K562 (cell line): ENCODE measurements around the gene CENPN. TPM values are rescaled to one million over a fixed set of nuclear protein-coding genes. Genes with fewer than 3 reads are reported as not detected.

ENCODE experiments used
- ATAC-seq: fragments of 200-7000 bp; cut with Tn5 transposase; 3 replicates; pipeline ENCODE4 v1.9.1; 2020; ENCODE audit warnings: moderate library complexity
- Bru-seq: library from RNA; stranded (reverse); fragments of 400-500 nt; gene quantifications from one replicate; lab custom pipeline; 2021; lab: Mats Ljungman, UMichigan
- BruChase-seq, 2 experiments: library from RNA; stranded (reverse); fragments of 400-500 nt; gene quantifications; one replicate each; lab custom pipeline; 2021; lab: Mats Ljungman, UMichigan
- BruUV-seq: library from RNA; stranded (reverse); fragments of 400-500 nt; replicated peaks from 2 replicates; lab custom pipeline; 2021; lab: Mats Ljungman, UMichigan
- CTCF ChIA-PET: fragments of 300-600 bp; formaldehyde crosslinking; extraction: SDS; loops from one replicate; lab custom pipeline; 2021; ENCODE audit warnings: low intra/inter-chr PET ratio; lab: Yijun Ruan, JAX
- POLR2A ChIA-PET: fragments of 300-600, 350-650 bp; sonication (Branson Sonifier 250); formaldehyde crosslinking; extraction: SDS; loops from one replicate; lab custom pipeline; 2021; ENCODE audit warnings: antibody characterized with exemption, inconsistent platforms; lab: Yijun Ruan, JAX
- DNase-seq, 4 experiments: peaks; one replicate each; pipeline versions ENCODE4 v3.0.0 to v3.0.0-alpha.2; 2011 to 2018; ENCODE audit warnings: low spot score in 3 of 4, mixed read lengths in 3 of 4; ENCODE audit errors: extremely low read depth in 1 of 4
- FAIRE-seq: peaks from 2 replicates; lab custom pipeline; 2011; peaks lifted over from hg19 to GRCh38; lab: Jason Lieb, UNC
- H2AFZ ChIP-seq: 2 replicates; pipeline ENCODE4 v1.6.0; 2011; ENCODE audit warnings: low read depth, low read length, control low read depth, inconsistent platforms
- H3K27ac ChIP-seq: fragments of 200-600 bp; 3 replicates; pipeline ENCODE4 v1.8.0; 2011; ENCODE audit warnings: low read depth, mild to moderate bottlenecking, control low read depth, inconsistent platforms, low read length, moderate library complexity, mixed read lengths; ENCODE audit errors: extremely low read depth
- H3K27me3 ChIP-seq, 2 experiments: fragments of 300-600 bp in 1 of 2; 2 replicates in 1 of 2; 3 replicates in 1 of 2; pipeline versions ENCODE4 v1.6.0 to v1.8.0; 2011; ENCODE audit warnings: inconsistent platforms in 2 of 2, low read length in 2 of 2, mild to moderate bottlenecking in 1 of 2, mixed read lengths in 1 of 2, moderate library complexity in 1 of 2; ENCODE audit not compliant: control insufficient read depth in 2 of 2, insufficient read depth in 2 of 2
- H3K36me3 ChIP-seq: fragments of 300-600 bp; 3 replicates; pipeline ENCODE4 v1.8.0; 2011; ENCODE audit warnings: mild to moderate bottlenecking, low read length, inconsistent platforms; ENCODE audit not compliant: control insufficient read depth, insufficient read depth
- H3K4me1 ChIP-seq, 2 experiments: fragments of 200-600 bp in 1 of 2; replicated peaks in 1 of 2; 2 replicates in 1 of 2; 3 replicates in 1 of 2; pipeline versions ENCODE4 v1.5.1 to v1.8.0; 2011; ENCODE audit warnings: inconsistent platforms in 2 of 2, low read length in 2 of 2, mild to moderate bottlenecking in 1 of 2, mixed read lengths in 1 of 2, moderate library complexity in 1 of 2; ENCODE audit not compliant: control insufficient read depth in 2 of 2, insufficient read depth in 2 of 2
- H3K4me2 ChIP-seq: 2 replicates; pipeline ENCODE4 v1.6.1; 2011; ENCODE audit warnings: low read length, control low read depth, inconsistent platforms, mixed read lengths; ENCODE audit not compliant: insufficient read depth
- H3K4me3 ChIP-seq: fragments of 200-600 bp; sonication (generic), shearing (Covaris generic); 2 replicates; pipeline ENCODE4 v1.5.1; 2016; ENCODE audit warnings: control low read depth, inconsistent platforms
- H3K79me2 ChIP-seq: fragments of 200-600 bp; 3 replicates; pipeline ENCODE4 v1.8.0; 2011; ENCODE audit warnings: low read length, inconsistent platforms; ENCODE audit not compliant: control insufficient read depth, insufficient read depth
- H3K9ac ChIP-seq, 2 experiments: 2 replicates each; pipeline versions ENCODE4 v1.6.0 to v1.6.1; 2011; ENCODE audit warnings: low read depth in 2 of 2, low read length in 2 of 2, control low read depth in 1 of 2, inconsistent platforms in 1 of 2, mild to moderate bottlenecking in 1 of 2, mixed read lengths in 1 of 2; ENCODE audit not compliant: insufficient read depth in 1 of 2
- H3K9me1 ChIP-seq: one replicate; pipeline ENCODE4 v1.6.0; 2011; ENCODE audit warnings: inconsistent platforms, mild to moderate bottlenecking, low read length, moderate library complexity; ENCODE audit not compliant: control insufficient read depth, insufficient read depth
- H3K9me3 ChIP-seq: replicated peaks from 2 replicates; pipeline ENCODE4 v1.5.1; 2011; ENCODE audit warnings: low read depth, low read length, inconsistent platforms; ENCODE audit not compliant: control insufficient read depth, insufficient read depth
- H4K20me1 ChIP-seq: replicated peaks from 2 replicates; pipeline ENCODE4 v1.6.1; 2011; ENCODE audit warnings: low read length, inconsistent platforms, mixed read lengths; ENCODE audit not compliant: control insufficient read depth, insufficient read depth
- ASH1L ChIP-seq: fragments of 450-650 bp; IDR thresholded peaks from 2 replicates; pipeline ENCODE4 v1.6.1; 2018; ENCODE audit warnings: borderline replicate concordance, mild to moderate bottlenecking, low read depth; ENCODE audit not compliant: partially characterized antibody
- CBX5 ChIP-seq: IDR thresholded peaks from 2 replicates; pipeline ENCODE4 v1.6.1; 2014; ENCODE audit warnings: low read depth, borderline replicate concordance
- DNMT1 ChIP-seq: fragments of 450-650 bp; IDR thresholded peaks from 2 replicates; pipeline ENCODE4 v1.6.1; 2016; ENCODE audit warnings: antibody characterized with exemption, mild to moderate bottlenecking
- E2F4 ChIP-seq: sonication (generic); formaldehyde crosslinking; IDR thresholded peaks from 2 replicates; pipeline ENCODE4 v1.8.0; 2022; ENCODE audit warnings: mild to moderate bottlenecking, low read depth, missing genetic modification reagents
- NFE2L1 ChIP-seq: fragments of 450-650 bp; IDR thresholded peaks from 2 replicates; pipeline ENCODE4 v1.6.1; 2016; ENCODE audit warnings: missing genetic modification characterization, low read depth, mild to moderate bottlenecking, missing compliant biosample characterization, moderate library complexity, borderline replicate concordance
- NR2C2 ChIP-seq, 2 experiments: fragments of 200-800 bp in 1 of 2; sonication (Bioruptor generic) in 1 of 2; sonication (generic) in 1 of 2; formaldehyde crosslinking in 1 of 2; IDR thresholded peaks; 2 replicates each; pipeline versions ENCODE4 v1.6.1 to v1.8.0; 2016 to 2022; ENCODE audit warnings: mild to moderate bottlenecking in 1 of 2, missing compliant biosample characterization in 1 of 2, missing genetic modification characterization in 1 of 2, missing genetic modification reagents in 1 of 2
- NR2F6 ChIP-seq: fragments of 450-650 bp; formaldehyde crosslinking; IDR thresholded peaks from 2 replicates; pipeline ENCODE4 v1.4.0; 2020; ENCODE audit warnings: mild to moderate bottlenecking
- PRMT5 ChIP-seq: sonication (generic); formaldehyde crosslinking; IDR thresholded peaks from 2 replicates; pipeline ENCODE4 v1.5.0; 2020; ENCODE audit warnings: missing genetic modification reagents
- YBX1 ChIP-seq: fragments of 450-650 bp; IDR thresholded peaks from 2 replicates; pipeline ENCODE4 v1.7.1; 2016; ENCODE audit warnings: mild to moderate bottlenecking
- ZNF324 ChIP-seq: fragments of 250-450 bp; sonication (Bioruptor Pico); IDR thresholded peaks from 2 replicates; pipeline ENCODE4 v1.4.0; 2020; ENCODE audit warnings: mild to moderate bottlenecking
- ZNF347 ChIP-seq: fragments of 450-650 bp; formaldehyde crosslinking; IDR thresholded peaks from 2 replicates; pipeline ENCODE4 v1.4.0; 2020; ENCODE audit warnings: low read depth, mild to moderate bottlenecking, moderate library complexity
- ZNF717 ChIP-seq: fragments of 250-450 bp; sonication (Bioruptor Pico); IDR thresholded peaks from 2 replicates; pipeline ENCODE4 v1.5.0; 2021
- WGBS: fragments of 100-300 bp; shearing (Covaris generic); methylation state at CpG from one replicate; pipeline ENCODE4 v1.1.6; 2016; ENCODE audit warnings: low coverage, mixed read lengths; ENCODE audit not compliant: insufficient coverage; ENCODE audit errors: missing lambda C conversion rate; 5-methylcytosine and 5-hydroxymethylcytosine counted together
- in situ Hi-C: fragments of 300-500 bp; cut with MboI; formaldehyde crosslinking; loops from 4 replicates; pipeline ENCODE4 v1.15.0; 2018; ENCODE audit warnings: inconsistent platforms, mixed read lengths
- intact Hi-C: fragments of 100-400 bp; cut with micrococcal nuclease; formaldehyde crosslinking; loops from 2 replicates; pipeline ENCODE4 v1.14.2; 2022
- long read RNA-seq, 3 experiments: library from polyadenylated mRNA in 2 of 3; library from RNA in 1 of 3; unstranded in 2 of 3; stranded (forward) in 1 of 3; transcript quantifications; one replicate each; pipeline ENCODE4 v2.0.0, GENCODE V29; 2019 to 2022
- polyA minus RNA-seq, 3 experiments: library from RNA; depleted of rRNA, polyadenylated mRNA; stranded (reverse); fragments of >200 nt; gene quantifications; 2 replicates each; pipeline ENCODE4 v1.2.3, GENCODE V29; 2011
- polyA plus RNA-seq, 8 experiments: library from polyadenylated mRNA; depleted of rRNA in 4 of 8; stranded (reverse) in 5 of 8; unstranded in 3 of 8; fragments of >200 nt; fragmentation: Nextera tagmentation in 2 of 8; fragmentation: Illumina TruSeq in 1 of 8; extraction: Ambion mirVana in 2 of 8; extraction: Trizol in 1 of 8; gene quantifications; 2 replicates each; pipeline versions ENCODE4 v1.2.1 to v1.2.3, GENCODE V29; 2011 to 2014; ENCODE audit warnings: inconsistent platforms in 1 of 8, missing spikeins in 1 of 8
- total RNA-seq, 7 experiments: library from RNA; depleted of rRNA in 6 of 7; stranded (reverse); fragments of >200 nt in 6 of 7; fragmentation: Illumina TruSeq in 2 of 7; extraction: Trizol in 2 of 7; gene quantifications; 2 replicates each; pipeline versions ENCODE4 v1.2.1 to v1.2.3, GENCODE V29; 2011 to 2021; ENCODE audit warnings: low replicate concordance in 1 of 7

The CENPN gene, protein sequence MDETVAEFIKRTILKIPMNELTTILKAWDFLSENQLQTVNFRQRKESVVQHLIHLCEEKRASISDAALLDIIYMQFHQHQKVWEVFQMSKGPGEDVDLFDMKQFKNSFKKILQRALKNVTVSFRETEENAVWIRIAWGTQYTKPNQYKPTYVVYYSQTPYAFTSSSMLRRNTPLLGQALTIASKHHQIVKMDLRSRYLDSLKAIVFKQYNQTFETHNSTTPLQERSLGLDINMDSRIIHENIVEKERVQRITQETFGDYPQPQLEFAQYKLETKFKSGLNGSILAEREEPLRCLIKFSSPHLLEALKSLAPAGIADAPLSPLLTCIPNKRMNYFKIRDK
- total RNA-seq (2011; cell fraction: chromatin; rRNA removed; ENCODE audit: low replicate concordance), result 44.6 and 60.6 TPM in 2 replicates
- total RNA-seq (2011; cell fraction: nucleolus; rRNA removed), result 31.3 and 39.4 TPM in 2 replicates
- total RNA-seq (2011; cell fraction: nucleoplasm; rRNA removed), result 28.4 and 36.6 TPM in 2 replicates
- total RNA-seq (2014; rRNA removed) (64.6 and 140 TPM in 2 replicates), total RNA-seq (2014; rRNA removed; fragmentation: Illumina TruSeq; extraction: Trizol) (161 and 186 TPM in 2 replicates), total RNA-seq (2015; rRNA removed; fragmentation: Illumina TruSeq; extraction: Trizol) (103 and 106 TPM in 2 replicates), total RNA-seq (2021) (87.6 and 92.3 TPM in 2 replicates), polyA plus RNA-seq (2011; rRNA removed) (95.8 and 123 TPM in 2 replicates), polyA plus RNA-seq (2014; fragmentation: Illumina TruSeq; extraction: Trizol) (140 and 158 TPM in 2 replicates), polyA plus RNA-seq (2014; fragmentation: Nextera tagmentation; extraction: Ambion mirVana) (100 to 1,000 TPM; 343 to 384 TPM), polyA plus RNA-seq (2014; rRNA removed) (209 and 279 TPM in 2 replicates), polyA minus RNA-seq (2011; rRNA and poly(A)+ RNA removed) (92.7 and 93.9 TPM in 2 replicates), Bru-seq, nascent RNA (percentile 83 among the genes with signal in this experiment), BruChase-seq, experiment 1, labeled RNA remaining after a 2-hour chase (percentile 85 among the genes with signal in this experiment), BruChase-seq, experiment 2, labeled RNA remaining after a 6-hour chase (percentile 86 among the genes with signal in this experiment)
- 36.0 and 53.1 TPM in 2 replicates for polyA plus RNA-seq (2011; cell fraction: cytosol; rRNA removed)
- polyA plus RNA-seq (2011; cell fraction: nucleus; rRNA removed), result 27.2 and 47.1 TPM in 2 replicates
- 92.4 and 304 TPM in 2 replicates for polyA plus RNA-seq (2012)
- polyA minus RNA-seq (2011; cell fraction: cytosol; rRNA and poly(A)+ RNA removed), result 42.0 and 48.2 TPM in 2 replicates
- polyA minus RNA-seq (2011; cell fraction: nucleus; rRNA and poly(A)+ RNA removed), result 28.3 and 30.8 TPM in 2 replicates
- long read RNA-seq, experiment 1, transcript CENPN-204 (10 exons, 971 nt), result minor isoform, 16 of 287 reads
- long read RNA-seq, experiment 1, transcript CENPN-202 (11 exons, 2,481 nt), result minor isoform, 62 of 287 reads
- long read RNA-seq, experiment 1, transcript CENPN-201 (7 exons, 1,398 nt), result major isoform, 158 of 287 reads
- long read RNA-seq, experiment 1, partial matches to known transcripts, result 15 of 287 reads
- long read RNA-seq, experiment 1, other reads (novel, unspliced or antisense), result 36 of 287 reads
- long read RNA-seq, experiment 2, transcript CENPN-201 (7 exons, 1,398 nt), result major isoform, 45 of 95 reads
- long read RNA-seq, experiment 2, partial matches to known transcripts, result 36 of 95 reads
- long read RNA-seq, experiment 2, other reads (novel, unspliced or antisense), result 11 of 95 reads
- long read RNA-seq, experiment 3, transcript CENPN-201 (7 exons, 1,398 nt), result major isoform, 89 of 124 reads
- long read RNA-seq, experiment 3, transcript CENPN-202 (11 exons, 2,481 nt), result minor isoform, 10 of 124 reads
- long read RNA-seq, experiment 3, partial matches to known transcripts, result 10 of 124 reads
- long read RNA-seq, experiment 3, other reads (novel, unspliced or antisense), result 11 of 124 reads

GRCh38 chr16:81006813-81007695 is at the start of gene CENPN, which contains the start of gene CMC2:
Gene CENPN, plus strand, starts transcription at chr16:81007214. Its CDS starts 4,726 bp downstream, at chr16:81011940.
Gene CMC2, minus strand, starts transcription at chr16:81006885. Its CDS starts 9,491 bp downstream, at chr16:80997394.
- TSS peak; percentile 58 for BruUV-seq
- FAIRE-seq, result peak; percentile 92
- TF ChIP-seq NR2F6 (CRISPR knock-in tag), result peak; percentile 18; the same call in 1 of the 2 replicates
- no peak for TF ChIP-seq ZNF324 (CRISPR knock-in tag)
- TF ChIP-seq ASH1L, result peak; percentile 95
- no peak; the same call in 1 of the 2 replicates for TF ChIP-seq PRMT5 (CRISPR knock-in tag)
- no peak for TF ChIP-seq ZNF347 (CRISPR knock-in tag)
- no peak for TF ChIP-seq YBX1
- no peak for TF ChIP-seq ZNF717
- peak; percentile 99 for TF ChIP-seq E2F4 (CRISPR knock-in tag)
- no peak for TF ChIP-seq CBX5
- peak; percentile 80 for TF ChIP-seq NR2C2 (CRISPR knock-in tag; IDR thresholded peaks at IDR 0.05)
- peak; percentile 15; the same call in 1 of the 2 replicates for TF ChIP-seq NR2C2 (tag; IDR thresholded peaks at IDR 0.05)
- no peak for TF ChIP-seq DNMT1
- no peak for TF ChIP-seq NFE2L1 (tag)

More at GRCh38 chr16:81006813-81007695, at the start of gene CENPN, which contains the start of gene CMC2:
- ChIA-PET POLR2A (interaction anchor here (0.6 to 4.9 kb wide), 18 partner anchors 8 to 444 kb away, joined by 3 to 47 read pairs (median 3); partner anchors contain the start of genes ATMIN and C16orf46), CTCF (interaction anchor here (0.6 to 0.7 kb wide), 2 partner anchors 9 to 188 kb away, joined by 3 to 6 read pairs; no protein-coding TSS in a partner anchor)
- Histone ChIP-seq H3K79me2 (peaks cover 90% of the 10 kb centered on the region), H3K4me3 (peak within 1 kb of the TSS; percentile 82), H3K9ac (peak within 1 kb of the TSS; percentile 97 to 98), H4K20me1 (peaks cover 22% of the 10 kb centered on the region), H3K4me1 (peaks cover 21 to 30% of the 10 kb centered on the region in 2 experiments; a peak in 4 of 5 replicates), H3K9me3 (no peaks in the 10 kb centered on the region), H3K9me1 (peaks cover 4% of the 10 kb centered on the region), H3K27me3 (no peaks in the 10 kb centered on the region), H3K27ac (peak within 1 kb of the TSS; percentile 100), H2AFZ (peak within 1 kb of the TSS; percentile 100), H3K36me3 (peaks cover 41% of the 10 kb centered on the region), H3K4me2 (peak within 1 kb of the TSS; percentile 97)
- WGBS, result under 1% methylated on average over 75 of the region's 75 CpGs
- intact Hi-C loops, result loop anchor here (1.0 to 5.0 kb wide), 3 partner anchors 32 to 1085 kb away; partner anchors contain the start of gene GCSH
- DNase-seq (peak; percentile 92 to 100 (median 95)), ATAC-seq (peak; percentile 91)
- in situ Hi-C loops, result loop anchor here (25.0 kb wide), 1 partner anchor 730 kb away; no protein-coding TSS in a partner anchor
